ENCODE data around the gene AFDN. TPM values are rescaled to one million over a fixed set of nuclear protein-coding genes. Genes with fewer than 3 reads are reported as not detected.
A peak's percentile ranks its signal among the peaks of the same experiment; 100 is the strongest.

AFDN gene
- total and polyA plus RNA-seq, 2 of the 8 experiments (the other 6 are each of a cell fraction or from before 2014, with no cell fraction given) = 53.4 to 192 TPM

- H2BK12ac ChIP-seq (ENCODE audit: low read depth, low read length) = no peak overlapping the region
- H3K27ac ChIP-seq (ENCODE audit: low read depth, low read length) = no peak overlapping the region
- H3K4me2 ChIP-seq (ENCODE audit: insufficient read depth in 1 of 2, low read depth in 2 of 2, low read length in 2 of 2) = no peak overlapping the region
- H3K18ac ChIP-seq (ENCODE audit: extremely low read depth, low read length) = no peak overlapping the region
- no peaks in the 10 kb centered on the region for H3K79me2 ChIP-seq (ENCODE audit: control insufficient read depth in 1 of 2, insufficient read depth in 2 of 2, low read length in 2 of 2)
- no peak overlapping the region for H3K23ac ChIP-seq (ENCODE audit: insufficient read length)
- peaks cover 0 to 4% (median 0%) of the 10 kb centered on the region in 4 experiments; a peak in 1 of 7 replicates for H3K4me1 ChIP-seq (replicated peaks in 1 of 4; ENCODE audit: control insufficient read depth in 3 of 4, insufficient read depth in 4 of 4, low read length in 3 of 4)
- H3K9ac ChIP-seq (replicated peaks in 1 of 4; ENCODE audit: extremely low read depth in 1 of 4, low read depth in 3 of 4, low read length in 3 of 4) = no peak overlapping the region
- no peaks in the 10 kb centered on the region; a peak in 1 of 4 replicates for H3K9me3 ChIP-seq (ENCODE audit: insufficient read depth in 2 of 2, low read depth in 1 of 2, low read length in 1 of 2)
- CTCF ChIA-PET (ENCODE audit: partially characterized antibody) = no interaction called here
- H2BK120ac ChIP-seq (replicated peaks; ENCODE audit: low read depth, low read length) = no peak overlapping the region
- POLR2A ChIA-PET (ENCODE audit: partially characterized antibody) = no interaction called here
- no peaks in the 10 kb centered on the region for H4K20me1 ChIP-seq (replicated peaks in 1 of 2; ENCODE audit: control insufficient read depth in 1 of 2, insufficient read depth in 2 of 2, low read length in 2 of 2)
- H2AFZ ChIP-seq (ENCODE audit: low read length) = no peak overlapping the region
- FAIRE-seq = no peak
- no peak overlapping the region for H4K5ac ChIP-seq (ENCODE audit: insufficient read length, low read depth, low read length)
- H2BK20ac ChIP-seq (ENCODE audit: low read length) = no peak overlapping the region
- H3K4ac ChIP-seq (replicated peaks; ENCODE audit: insufficient read length, low read depth, low read length) = no peak overlapping the region
- H3K56ac ChIP-seq (replicated peaks; ENCODE audit: insufficient read length, low read depth, low read length) = no peak overlapping the region
- H3K79me1 ChIP-seq (ENCODE audit: low read depth, low read length) = no peaks in the 10 kb centered on the region
- no peaks in the 10 kb centered on the region; the same call in 1 of the 2 replicates for H3K23me2 ChIP-seq (ENCODE audit: low read depth, low read length)
- H2BK15ac ChIP-seq (ENCODE audit: low read length) = no peak overlapping the region
- no peak overlapping the region for H2BK5ac ChIP-seq (ENCODE audit: low read depth, low read length)
- no peaks in the 10 kb centered on the region for H3K36me3 ChIP-seq (ENCODE audit: control insufficient read depth in 2 of 4, insufficient read depth in 4 of 4, low read length in 3 of 4)
- DNase-seq (ENCODE audit: low read depth in 1 of 2, low spot score in 2 of 2) = peak in 1 of 2 experiments; percentile 24
- H3K14ac ChIP-seq (ENCODE audit: insufficient read length) = no peak overlapping the region
- no peak overlapping the region for H3K4me3 ChIP-seq (ENCODE audit: extremely low read depth in 1 of 4, insufficient read depth in 2 of 4, low read depth in 3 of 4, low read length in 4 of 4)
- H4K91ac ChIP-seq (replicated peaks; ENCODE audit: insufficient read length, low read length) = no peak overlapping the region
- no peak overlapping the region for H2AK5ac ChIP-seq (ENCODE audit: low read depth, low read length)
- no peak overlapping the region for H4K8ac ChIP-seq (ENCODE audit: extremely low read depth, insufficient read depth, low read length)
- 89% methylated on average over 5 of the region's 5 CpGs; no CpG with 5 or more reads in 1 of the 2 experiments for WGBS, 2 experiments (ENCODE audit: extremely low coverage in 1 of 2, insufficient coverage in 1 of 2, insufficient read length in 1 of 2, insufficient replicate concordance in 2 of 2, low coverage in 1 of 2, low lambda C conversion rate in 2 of 2, missing lambda C conversion rate in 1 of 2)
- no peaks in the 10 kb centered on the region for H3K27me3 ChIP-seq (replicated peaks in 1 of 4; ENCODE audit: control insufficient read depth in 3 of 4, extremely low read depth in 1 of 4, insufficient read depth in 3 of 4, low read length in 3 of 4)
- TF ChIP-seq ZNF274 (IDR thresholded peaks at IDR 0.05; ENCODE audit: borderline replicate concordance, extremely low read depth, low read length) (no peak), TAF7 (optimal IDR thresholded peaks at IDR 0.05; ENCODE audit: borderline replicate concordance, low read depth, low read length) (no peak), CREB1 (IDR thresholded peaks at IDR 0.05) (no peak), CEBPB (IDR thresholded peaks at IDR 0.05; ENCODE audit: low read depth, low read length) (no peak), MAFK (IDR thresholded peaks at IDR 0.05; ENCODE audit: low read depth, low read length) (no peak), SIN3A (conservative IDR thresholded peaks at IDR 0.05 in 1 of 2, IDR thresholded peaks at IDR 0.05 in 1 of 2; ENCODE audit: low read depth in 1 of 2, low read length in 2 of 2) (no peak), SIRT6 (IDR thresholded peaks at IDR 0.05; ENCODE audit: low read length) (no peak), KDM1A (IDR thresholded peaks at IDR 0.05; ENCODE audit: borderline replicate concordance, low read length) (no peak), ATF2 (IDR thresholded peaks at IDR 0.05; ENCODE audit: low read length) (no peak), SP1 (IDR thresholded peaks at IDR 0.05; ENCODE audit: low read depth, low read length) (no peak)
- TF ChIP-seq, protein P1, sequence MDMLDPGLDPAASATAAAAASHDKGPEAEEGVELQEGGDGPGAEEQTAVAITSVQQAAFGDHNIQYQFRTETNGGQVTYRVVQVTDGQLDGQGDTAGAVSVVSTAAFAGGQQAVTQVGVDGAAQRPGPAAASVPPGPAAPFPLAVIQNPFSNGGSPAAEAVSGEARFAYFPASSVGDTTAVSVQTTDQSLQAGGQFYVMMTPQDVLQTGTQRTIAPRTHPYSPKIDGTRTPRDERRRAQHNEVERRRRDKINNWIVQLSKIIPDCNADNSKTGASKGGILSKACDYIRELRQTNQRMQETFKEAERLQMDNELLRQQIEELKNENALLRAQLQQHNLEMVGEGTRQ (IDR thresholded peaks at IDR 0.05; ENCODE audit: low read length) = no peak
These were observed 15.1 kb upstream of the AFDN start for GRCh38 chr6:167811442-167812087.

Measured in H1 (cell line).